Kidney (tissue), 14 donors: ENCODE results near the gene ADAMTS15. TPM values are rescaled to one million over a fixed set of nuclear protein-coding genes. Genes with fewer than 3 reads are reported as not detected.

Experiments used
- DNase-seq, 5 donors: peaks; one replicate each; pipeline ENCODE4 v3.0.0-alpha.2; 2013 to 2020
- FAIRE-seq: peaks from 2 replicates; lab custom pipeline; 2012; peaks lifted over from hg19 to GRCh38; lab: Jason Lieb, UNC
- H3K27ac ChIP-seq, 2 donors: one replicate each; pipeline ENCODE4 v1.7.0; 2013; ENCODE audit warnings: low read depth in 2 of 2, low read length in 2 of 2, inconsistent platforms in 1 of 2
- H3K27me3 ChIP-seq: one replicate; pipeline ENCODE4 v1.7.1; 2013; ENCODE audit warnings: low read length, inconsistent platforms; ENCODE audit not compliant: control insufficient read depth, insufficient read depth
- H3K36me3 ChIP-seq, 3 donors: one replicate each; pipeline versions ENCODE4 v1.7.0 to v1.7.1; 2013; ENCODE audit warnings: low read length in 3 of 3, control low read depth in 1 of 3, inconsistent platforms in 1 of 3; ENCODE audit not compliant: insufficient read depth in 3 of 3, control insufficient read depth in 2 of 3
- H3K4me1 ChIP-seq, 3 donors: one replicate each; pipeline versions ENCODE4 v1.7.0 to v1.7.1; 2013; ENCODE audit warnings: low read length in 3 of 3, inconsistent platforms in 1 of 3, low read depth in 1 of 3; ENCODE audit not compliant: control insufficient read depth in 2 of 3, insufficient read depth in 2 of 3
- H3K4me3 ChIP-seq, 3 donors: one replicate each; pipeline versions ENCODE4 v1.7.0 to v1.8.1; 2013; ENCODE audit warnings: low read length in 3 of 3, control low read depth in 1 of 3, inconsistent platforms in 1 of 3
- H3K9ac ChIP-seq, 3 donors: one replicate each; pipeline versions ENCODE4 v1.7.0 to v1.7.1; 2013; ENCODE audit warnings: low read length in 3 of 3, control low read depth in 1 of 3, inconsistent platforms in 1 of 3
- H3K9me3 ChIP-seq, 3 donors: one replicate each; pipeline versions ENCODE4 v1.7.0 to v1.7.1; 2013; ENCODE audit warnings: low read length in 3 of 3, control low read depth in 1 of 3, inconsistent platforms in 1 of 3; ENCODE audit not compliant: control insufficient read depth in 2 of 3, insufficient read depth in 1 of 3
- CTCF ChIP-seq: IDR thresholded peaks from 3 replicates; pipeline ENCODE4 v1.5.1; 2012; ENCODE audit warnings: mild to moderate bottlenecking, moderate library complexity, borderline replicate concordance; ENCODE audit not compliant: insufficient read depth; ENCODE audit errors: extremely low read depth
- intact Hi-C: fragments of 100-400 bp; cut with DNase I; formaldehyde crosslinking; loops from one replicate; pipeline ENCODE4 v1.11.1; 2022
- polyA plus RNA-seq: library from polyadenylated mRNA; stranded (reverse); fragments of 350-450 nt; fragmentation: Illumina TruSeq; extraction: RNeasy Lipid Tissue Mini Kit (QIAGEN cat#74804); gene quantifications from one replicate; pipeline ENCODE4 v1.2.3, GENCODE V29; 2014; ENCODE audit warnings: low read depth, low replicate concordance; ENCODE audit not compliant: insufficient read depth
- total RNA-seq: library from RNA; stranded (reverse); fragmentation: NEBNext Ultra II Directional; extraction: Animal tissue kit (Norgen Biotek cat#: 25700); gene quantifications from one replicate; pipeline ENCODE4 v1.2.1, GENCODE V29; 2021
- donor health status: control.
- donor health status: control.
- donor health status: control.
- donor health status: control.
- donor health status: control.
- donor health status: DM: yes; HTN: yes; CAD: no.
- donor health status: Normal renal cell carcinoma (clear cell type).

The ADAMTS15 gene
- total and polyA plus RNA-seq, 2 donors from 2014 or later = 3.6 to 6.2 TPM

- H3K27me3 ChIP-seq = no peaks in the 10 kb centered on the region
- DNase-seq (peak in 1 of 5 donors; percentile 66), FAIRE-seq (no peak)
- H3K4me3 ChIP-seq = no peak overlapping the region
- no peak for TF ChIP-seq CTCF
- no peaks in the 10 kb centered on the region for H3K9me3 ChIP-seq
- H3K9ac ChIP-seq = no peak overlapping the region
- intact Hi-C loops = no loop called here
- H3K4me1 ChIP-seq = peaks cover 0 to 13% (median 12%) of the 10 kb centered on the region in 3 donors
- no peaks in the 10 kb centered on the region for H3K36me3 ChIP-seq
- no peak overlapping the region for H3K27ac ChIP-seq
Observed at GRCh38 chr11:130483124-130483523, 34.7 kb downstream of the ADAMTS15 start.

- H3K27ac ChIP-seq = no peak overlapping the region
- DNase-seq = no peak
- H3K9me3 ChIP-seq = no peaks in the 10 kb centered on the region
- H3K36me3 ChIP-seq = no peaks in the 10 kb centered on the region
- no peak overlapping the region for H3K4me3 ChIP-seq
- intact Hi-C loops = no loop called here
- no peaks in the 10 kb centered on the region for H3K4me1 ChIP-seq
- no peak overlapping the region for H3K9ac ChIP-seq
- FAIRE-seq = no peak
- no peak for TF ChIP-seq CTCF
- no peaks in the 10 kb centered on the region for H3K27me3 ChIP-seq
Observed at GRCh38 chr11:130485983-130486382, 37.5 kb downstream of the ADAMTS15 start.

GRCh38 chr11:130486391-130486836, 38.0 kb downstream of the ADAMTS15 start:
- H3K27ac ChIP-seq = no peak overlapping the region

More at GRCh38 chr11:130486391-130486836, 38.0 kb downstream of the ADAMTS15 start:
- TF ChIP-seq CTCF = no peak
- H3K4me1 ChIP-seq = no peaks in the 10 kb centered on the region
- no peaks in the 10 kb centered on the region for H3K36me3 ChIP-seq
- DNase-seq (no peak), FAIRE-seq (no peak)
- H3K9me3 ChIP-seq = no peaks in the 10 kb centered on the region
- no peaks in the 10 kb centered on the region for H3K27me3 ChIP-seq
- H3K9ac ChIP-seq = no peak overlapping the region
- intact Hi-C loops = no loop called here
- H3K4me3 ChIP-seq = no peak overlapping the region
